ENCODE data around the gene PTEN.

PTEN gene

GRCh38 chr10:87983716-87984115 lies 120.3 kb downstream of the PTEN start:
- no peak for DNase-seq

GRCh38 chr10:87987206-87987605 lies 123.8 kb downstream of the PTEN start:
- DNase-seq = no peak

GRCh38 chr10:87991946-87992345 lies 128.5 kb downstream of the PTEN start:
- DNase-seq = no peak

GRCh38 chr10:88004451-88004850 lies 141.0 kb downstream of the PTEN start:
- no peak for DNase-seq

GRCh38 chr10:88006261-88006660 lies 142.8 kb downstream of the PTEN start:
- DNase-seq = no peak

GRCh38 chr10:88008866-88009470 lies 145.5 kb downstream of the PTEN start:
- no peak for DNase-seq

- DNase-seq = no peak
Observed at GRCh38 chr10:88012641-88013040, 149.2 kb downstream of the PTEN start.

GRCh38 chr10:88017781-88018180 lies 154.4 kb downstream of the PTEN start:
- DNase-seq = no peak

- no peak for DNase-seq
Observed at GRCh38 chr10:88019753-88020152, 156.3 kb downstream of the PTEN start.
